Glutamatergic neuron (in vitro differentiated cells): Measurements from ENCODE around the gene WNT3A. TPM values are rescaled to one million over a fixed set of nuclear protein-coding genes. Genes with fewer than 3 reads are reported as not detected.

Source experiments
- DNase-seq: peaks from one replicate; pipeline ENCODE4 v3.0.0; 2022
- H3K27ac Mint-ChIP-seq: one replicate; pipeline ENCODE4 v1.8.0; 2020; ENCODE audit warnings: mild to moderate bottlenecking, mixed read lengths, inconsistent platforms; ENCODE audit not compliant: unreplicated experiment
- H3K27me3 Mint-ChIP-seq: one replicate; pipeline ENCODE4 v1.8.0; 2020; ENCODE audit warnings: mild to moderate bottlenecking, moderate library complexity, mixed read lengths, inconsistent platforms; ENCODE audit not compliant: unreplicated experiment
- H3K36me3 Mint-ChIP-seq: one replicate; pipeline ENCODE4 v1.8.0; 2020; ENCODE audit warnings: mild to moderate bottlenecking, mixed read lengths, inconsistent platforms; ENCODE audit not compliant: unreplicated experiment
- H3K4me1 Mint-ChIP-seq: one replicate; pipeline ENCODE4 v1.8.0; 2020; ENCODE audit warnings: mild to moderate bottlenecking, low read depth, mixed read lengths, inconsistent platforms; ENCODE audit not compliant: unreplicated experiment
- H3K4me3 Mint-ChIP-seq: one replicate; pipeline ENCODE4 v1.8.0; 2020; ENCODE audit warnings: mild to moderate bottlenecking, mixed read lengths, inconsistent platforms; ENCODE audit not compliant: unreplicated experiment
- H3K9me3 Mint-ChIP-seq: one replicate; pipeline ENCODE4 v1.8.0; 2020; ENCODE audit warnings: mild to moderate bottlenecking, moderate library complexity, mixed read lengths, inconsistent platforms; ENCODE audit not compliant: unreplicated experiment
- CTCF ChIP-seq: fragments of 200-600 bp; sonication (generic); IDR thresholded peaks from one replicate; pipeline ENCODE4 v1.5.0; 2021; ENCODE audit not compliant: partially characterized antibody, unreplicated experiment
- total RNA-seq: library from RNA; stranded (reverse); fragmentation: NEBNext Ultra II Directional; extraction: Animal tissue kit (Norgen Biotek cat#: 25700); gene quantifications from one replicate; pipeline ENCODE4 v1.2.1, GENCODE V29; 2021; ENCODE audit not compliant: unreplicated experiment

The WNT3A gene
- total RNA-seq, 1 donor from 2014 or later: not detected

GRCh38 chr1:228037401-228038386 is 30.9 kb downstream of the WNT3A start:
- Mint-ChIP-seq H3K9me3 (no peaks in the 10 kb centered on the region), H3K4me3 (no peak overlapping the region), H3K36me3 (peaks cover 7% of the 10 kb centered on the region), H3K27me3 (peaks cover 13% of the 10 kb centered on the region), H3K4me1 (no peaks in the 10 kb centered on the region), H3K27ac (no peak overlapping the region)
- DNase-seq: peak; percentile 24
- no peak for TF ChIP-seq CTCF

GRCh38 chr1:228038387-228039005 is 31.7 kb downstream of the WNT3A start:
- peaks cover 13% of the 10 kb centered on the region for H3K27me3 Mint-ChIP-seq
- H3K27ac Mint-ChIP-seq: no peak overlapping the region

GRCh38 chr1:228039006-228039903 is 32.5 kb downstream of the WNT3A start:
- peaks cover 17% of the 10 kb centered on the region for H3K27me3 Mint-ChIP-seq
- no peaks in the 10 kb centered on the region for H3K9me3 Mint-ChIP-seq
- no peaks in the 10 kb centered on the region for H3K36me3 Mint-ChIP-seq
- H3K4me3 Mint-ChIP-seq: no peak overlapping the region
- H3K4me1 Mint-ChIP-seq: no peaks in the 10 kb centered on the region
- no peak overlapping the region for H3K27ac Mint-ChIP-seq
- DNase-seq: no peak
- no peak for TF ChIP-seq CTCF

More at GRCh38 chr1:228038387-228039005, 31.7 kb downstream of the WNT3A start:
- Mint-ChIP-seq H3K9me3 (no peaks in the 10 kb centered on the region), H3K36me3 (peaks cover 2% of the 10 kb centered on the region), H3K4me3 (no peak overlapping the region), H3K4me1 (no peaks in the 10 kb centered on the region)
- no peak for DNase-seq
- no peak for TF ChIP-seq CTCF

- peaks cover 18% of the 10 kb centered on the region for H3K27me3 Mint-ChIP-seq
- no peaks in the 10 kb centered on the region for H3K4me1 Mint-ChIP-seq
- peak; percentile 5 for DNase-seq
- no peak overlapping the region for H3K27ac Mint-ChIP-seq
- TF ChIP-seq CTCF: no peak
- H3K9me3 Mint-ChIP-seq: no peaks in the 10 kb centered on the region
- no peak overlapping the region for H3K4me3 Mint-ChIP-seq
- no peaks in the 10 kb centered on the region for H3K36me3 Mint-ChIP-seq
Observed at GRCh38 chr1:228039986-228040385, 33.2 kb downstream of the WNT3A start.
